Adrenal gland (tissue), 5 donors: ENCODE data around the gene TXNRD2.

Source experiments
- POLR2A ChIP-seq, 2 donors: fragments of 450-650 bp; IDR thresholded peaks; one replicate each; pipeline ENCODE4 v1.6.1; 2017; ENCODE audit warnings: antibody characterized with exemption in 2 of 2, mild to moderate bottlenecking in 2 of 2, moderate library complexity in 1 of 2
- TF ChIP-seq, protein P1 (sequence below), 6 experiments: fragments of 450-650 bp in 4 of 6; fragments of 200-600 bp in 2 of 6; sonication (generic) in 1 of 6; IDR thresholded peaks; 1 replicate in 5 of 6; 2 replicates in 1 of 6; pipeline versions ENCODE4 v1.5.1 to v1.8.0; 2016 to 2021; ENCODE audit warnings: antibody characterized with exemption in 6 of 6, mild to moderate bottlenecking in 2 of 6, moderate library complexity in 1 of 6
- donor health status: DM: no; HTN: no; CAD: no.

DNA sequence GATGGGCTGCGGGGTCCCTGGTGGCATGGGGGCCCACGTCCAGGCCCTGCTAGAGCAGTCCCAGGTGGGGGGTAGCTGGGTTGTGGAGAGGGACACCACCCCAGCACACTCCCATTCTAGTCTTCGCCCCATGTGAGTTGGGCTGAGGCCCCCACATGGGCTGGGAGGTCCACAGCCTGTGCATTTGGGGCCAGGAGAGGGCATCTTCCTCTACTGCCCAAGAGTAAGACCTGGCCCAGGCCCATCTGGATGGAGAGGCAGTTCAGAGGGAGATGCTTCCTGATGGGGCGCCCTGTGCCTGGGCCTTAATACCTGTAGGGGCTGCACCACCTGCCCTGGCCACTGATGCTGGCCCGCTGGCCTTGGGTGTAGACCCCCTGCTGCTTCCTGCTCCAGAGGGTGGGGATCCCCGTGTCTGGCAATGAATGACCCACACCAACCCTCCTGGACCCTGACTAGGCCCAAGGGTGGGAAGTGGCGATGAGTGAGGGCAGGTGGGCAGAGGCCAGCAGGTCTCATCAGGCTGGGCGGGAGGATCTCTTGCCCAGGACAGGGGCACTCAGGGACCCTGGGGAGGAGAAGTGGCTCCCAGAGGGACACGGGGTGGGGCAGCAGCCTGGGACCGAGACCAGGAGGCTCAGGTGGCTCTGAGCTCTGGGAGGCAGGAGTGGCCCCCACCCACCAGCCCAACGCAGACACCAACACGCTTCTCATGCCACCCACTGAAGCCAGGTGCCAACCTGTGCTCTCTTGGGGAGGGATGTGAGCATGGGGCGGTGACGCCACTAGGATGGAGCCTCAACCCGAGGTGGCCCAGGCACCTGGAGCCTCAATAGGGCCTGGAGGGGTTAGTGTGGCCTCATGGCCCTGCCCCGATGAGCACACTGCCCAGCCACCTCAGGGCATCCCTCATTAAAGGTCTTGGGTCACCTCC, 69.5 kb downstream of the TXNRD2 start:
- TF ChIP-seq, protein P1, sequence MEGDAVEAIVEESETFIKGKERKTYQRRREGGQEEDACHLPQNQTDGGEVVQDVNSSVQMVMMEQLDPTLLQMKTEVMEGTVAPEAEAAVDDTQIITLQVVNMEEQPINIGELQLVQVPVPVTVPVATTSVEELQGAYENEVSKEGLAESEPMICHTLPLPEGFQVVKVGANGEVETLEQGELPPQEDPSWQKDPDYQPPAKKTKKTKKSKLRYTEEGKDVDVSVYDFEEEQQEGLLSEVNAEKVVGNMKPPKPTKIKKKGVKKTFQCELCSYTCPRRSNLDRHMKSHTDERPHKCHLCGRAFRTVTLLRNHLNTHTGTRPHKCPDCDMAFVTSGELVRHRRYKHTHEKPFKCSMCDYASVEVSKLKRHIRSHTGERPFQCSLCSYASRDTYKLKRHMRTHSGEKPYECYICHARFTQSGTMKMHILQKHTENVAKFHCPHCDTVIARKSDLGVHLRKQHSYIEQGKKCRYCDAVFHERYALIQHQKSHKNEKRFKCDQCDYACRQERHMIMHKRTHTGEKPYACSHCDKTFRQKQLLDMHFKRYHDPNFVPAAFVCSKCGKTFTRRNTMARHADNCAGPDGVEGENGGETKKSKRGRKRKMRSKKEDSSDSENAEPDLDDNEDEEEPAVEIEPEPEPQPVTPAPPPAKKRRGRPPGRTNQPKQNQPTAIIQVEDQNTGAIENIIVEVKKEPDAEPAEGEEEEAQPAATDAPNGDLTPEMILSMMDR (IDR thresholded peaks at IDR 0.05) = no peak
- TF ChIP-seq POLR2A (IDR thresholded peaks at IDR 0.05) = no peak
